H9 (cell line): ENCODE measurements around the gene GPR42. TPM values are rescaled to one million over a fixed set of nuclear protein-coding genes. Genes with fewer than 3 reads are reported as not detected.

Experiments
- DNase-seq: peaks from one replicate; pipeline ENCODE4 v3.0.0-alpha.2; 2017
- H2AFZ ChIP-seq: one replicate; pipeline ENCODE4 v1.6.1; 2013; ENCODE audit warnings: mild to moderate bottlenecking, low read length, control low read depth, moderate library complexity
- H2AK5ac ChIP-seq: 2 replicates; pipeline ENCODE4 v1.6.1; 2013; ENCODE audit warnings: low read length, control low read depth, mixed read lengths; ENCODE audit not compliant: insufficient read length
- H2BK120ac ChIP-seq: one replicate; pipeline ENCODE4 v1.6.1; 2013; ENCODE audit warnings: low read depth, mild to moderate bottlenecking, low read length, control low read depth, inconsistent platforms; ENCODE audit not compliant: poor library complexity, severe bottlenecking
- H2BK12ac ChIP-seq: 2 replicates; pipeline ENCODE4 v1.6.1; 2013; ENCODE audit warnings: low read length, control low read depth, mixed read lengths, low read depth; ENCODE audit not compliant: insufficient read length
- H2BK15ac ChIP-seq: 2 replicates; pipeline ENCODE4 v1.6.1; 2013; ENCODE audit warnings: low read depth, low read length, control low read depth
- H2BK20ac ChIP-seq: one replicate; pipeline ENCODE4 v1.6.1; 2013; ENCODE audit warnings: low read depth, mild to moderate bottlenecking, low read length, control low read depth, inconsistent platforms; ENCODE audit not compliant: poor library complexity, severe bottlenecking
- H2BK5ac ChIP-seq: 2 replicates; pipeline ENCODE4 v1.6.1; 2013; ENCODE audit warnings: low read length, control low read depth, mixed read lengths; ENCODE audit not compliant: insufficient read length
- H3K14ac ChIP-seq: 2 replicates; pipeline ENCODE4 v1.6.1; 2013; ENCODE audit warnings: low read length, control low read depth; ENCODE audit not compliant: insufficient read depth
- H3K18ac ChIP-seq: 2 replicates; pipeline ENCODE4 v1.6.1; 2013; ENCODE audit warnings: low read depth, mild to moderate bottlenecking, mixed read lengths, low read length, control low read depth; ENCODE audit not compliant: insufficient read length
- H3K23ac ChIP-seq: 2 replicates; pipeline ENCODE4 v1.6.1; 2013; ENCODE audit warnings: low read length, control low read depth, mixed read lengths, low read depth; ENCODE audit not compliant: insufficient read length
- H3K23me2 ChIP-seq: 2 replicates; pipeline ENCODE4 v1.6.1; 2013; ENCODE audit warnings: low read depth, mild to moderate bottlenecking, mixed read lengths, low read length, control low read depth; ENCODE audit not compliant: insufficient read length, poor library complexity, severe bottlenecking
- H3K27ac ChIP-seq: 2 replicates; pipeline ENCODE4 v1.5.1; 2013; ENCODE audit warnings: low read length, control low read depth, mixed read lengths, low read depth; ENCODE audit not compliant: insufficient read length
- H3K27me3 ChIP-seq: 2 replicates; pipeline ENCODE4 v1.6.1; 2013; ENCODE audit warnings: low read length, control low read depth, inconsistent platforms; ENCODE audit not compliant: insufficient read depth
- H3K4ac ChIP-seq: 2 replicates; pipeline ENCODE4 v1.6.1; 2013; ENCODE audit warnings: low read depth, mild to moderate bottlenecking, control low read depth, inconsistent platforms, low read length, moderate library complexity
- H3K4me1 ChIP-seq: 2 replicates; pipeline ENCODE4 v1.6.1; 2013; ENCODE audit warnings: low read length, control low read depth, inconsistent platforms; ENCODE audit not compliant: insufficient read depth
- H3K4me2 ChIP-seq: 2 replicates; pipeline ENCODE4 v1.6.1; 2013; ENCODE audit warnings: low read length, control low read depth, mixed read lengths; ENCODE audit not compliant: insufficient read length, insufficient read depth
- H3K56ac ChIP-seq: 2 replicates; pipeline ENCODE4 v1.6.1; 2013; ENCODE audit warnings: low read depth, mild to moderate bottlenecking, mixed read lengths, low read length, control low read depth; ENCODE audit not compliant: insufficient read length
- H3K79me1 ChIP-seq: 2 replicates; pipeline ENCODE4 v1.6.1; 2013; ENCODE audit warnings: low read depth, mild to moderate bottlenecking, moderate library complexity, low read length, control low read depth, inconsistent platforms; ENCODE audit not compliant: insufficient read depth, poor library complexity, severe bottlenecking
- H3K79me2 ChIP-seq: 2 replicates; pipeline ENCODE4 v1.6.1; 2013; ENCODE audit warnings: low read length, control low read depth, inconsistent platforms; ENCODE audit not compliant: insufficient read depth
- H3K9ac ChIP-seq: 2 replicates; pipeline ENCODE4 v1.6.1; 2013; ENCODE audit warnings: low read length, control low read depth, mixed read lengths; ENCODE audit not compliant: insufficient read length; ENCODE audit errors: extremely low read depth
- H3K9me3 ChIP-seq: one replicate; pipeline ENCODE4 v1.6.1; 2013; ENCODE audit warnings: low read depth, low read length, inconsistent platforms; ENCODE audit not compliant: control insufficient read depth
- H3T11ph ChIP-seq: one replicate; pipeline ENCODE4 v1.6.1; 2013; ENCODE audit warnings: mild to moderate bottlenecking, low read length, control low read depth, inconsistent platforms
- H4K20me1 ChIP-seq: one replicate; pipeline ENCODE4 v1.6.1; 2013; ENCODE audit not compliant: control insufficient read depth, insufficient read length, insufficient read depth
- H4K5ac ChIP-seq: 2 replicates; pipeline ENCODE4 v1.6.1; 2013; ENCODE audit warnings: low read depth, mild to moderate bottlenecking, mixed read lengths, low read length, control low read depth; ENCODE audit not compliant: insufficient read length
- H4K8ac ChIP-seq: replicated peaks from 2 replicates; pipeline ENCODE4 v1.6.1; 2013; ENCODE audit warnings: low read length, control low read depth, mixed read lengths, low read depth; ENCODE audit not compliant: insufficient read length
- H4K91ac ChIP-seq: 2 replicates; pipeline ENCODE4 v1.6.1; 2013; ENCODE audit warnings: low read depth, mild to moderate bottlenecking, moderate library complexity, mixed read lengths, low read length, control low read depth; ENCODE audit not compliant: insufficient read length
- H3K27ac Mint-ChIP-seq, 3 experiments: 2 replicates in 2 of 3; 3 replicates in 1 of 3; pipeline ENCODE4 v1.8.0; 2020 to 2021; ENCODE audit warnings: mixed read lengths in 3 of 3, mild to moderate bottlenecking in 1 of 3, moderate library complexity in 1 of 3
- H3K27me3 Mint-ChIP-seq: 2 replicates; pipeline ENCODE4 v1.8.0; 2021; ENCODE audit warnings: low read depth, mild to moderate bottlenecking, moderate library complexity, mixed read lengths
- H3K36me3 Mint-ChIP-seq, 3 experiments: 2 replicates in 2 of 3; 3 replicates in 1 of 3; pipeline ENCODE4 v1.8.0; 2020 to 2021; ENCODE audit warnings: low read depth in 3 of 3, mixed read lengths in 3 of 3; ENCODE audit not compliant: insufficient read depth in 1 of 3
- H3K4me1 Mint-ChIP-seq, 2 experiments: 2 replicates each; pipeline ENCODE4 v1.8.0; 2020; ENCODE audit warnings: mixed read lengths in 2 of 2
- H3K4me3 Mint-ChIP-seq, 2 experiments: 2 replicates in 1 of 2; 3 replicates in 1 of 2; pipeline ENCODE4 v1.8.0; 2020 to 2021; ENCODE audit warnings: mild to moderate bottlenecking in 2 of 2, mixed read lengths in 2 of 2, moderate library complexity in 1 of 2
- H3K9me3 Mint-ChIP-seq, 2 experiments: 2 replicates in 1 of 2; 3 replicates in 1 of 2; pipeline ENCODE4 v1.8.0; 2020; ENCODE audit warnings: mild to moderate bottlenecking in 2 of 2, mixed read lengths in 2 of 2, moderate library complexity in 1 of 2
- WGBS: extraction: QIAGEN DNeasy Blood & Tissue Kit; methylation state at CpG from one replicate; pipeline ENCODE4 v1.1.7; 2013; ENCODE audit warnings: missing lambda C conversion rate, low lambda C conversion rate, mixed read lengths; ENCODE audit not compliant: insufficient read length; ENCODE audit errors: extremely low coverage; 5-methylcytosine and 5-hydroxymethylcytosine counted together
- total RNA-seq: library from RNA; stranded (reverse); gene quantifications from 2 replicates; pipeline ENCODE4 v1.2.1, GENCODE V29; 2021
- TF ChIP-seq, protein P1 (sequence below): fragments of 200-600 bp; sonication (generic); conservative IDR thresholded peaks from 3 replicates; pipeline ENCODE4 v1.8.0; 2021; ENCODE audit warnings: antibody characterized with exemption, mild to moderate bottlenecking

GPR42 gene
- total RNA-seq, 1 experiment from 2014 or later, result not detected

DNA sequence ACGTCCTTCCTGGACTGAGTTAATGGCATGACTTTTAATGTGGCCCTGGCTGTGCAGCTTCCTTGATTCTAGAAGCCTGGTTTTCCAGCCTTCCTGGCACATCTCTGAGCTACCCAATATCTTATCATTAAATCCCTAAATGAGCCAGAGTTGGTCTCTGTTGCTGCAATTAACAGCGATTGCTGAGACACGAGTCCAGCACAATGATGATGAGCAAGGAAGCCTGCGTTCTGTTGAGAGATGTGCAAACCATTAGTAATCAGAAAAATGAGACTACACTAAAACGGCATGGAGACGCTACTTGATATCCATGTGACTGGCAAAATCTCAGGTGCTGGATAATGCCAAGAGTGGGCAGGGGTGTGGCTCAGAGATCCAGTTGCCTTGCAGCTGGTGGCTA is 26.2 kb downstream of the GPR42 start:
- no peak overlapping the region for H3K56ac ChIP-seq
- no peaks in the 10 kb centered on the region for H3K23me2 ChIP-seq
- H3K79me2 ChIP-seq, result no peaks in the 10 kb centered on the region
- H3T11ph ChIP-seq, result no peak overlapping the region
- no peak overlapping the region for H3K4me2 ChIP-seq
- H2BK12ac ChIP-seq, result no peak overlapping the region
- H2BK15ac ChIP-seq, result no peak overlapping the region
- H3K27ac ChIP-seq, result no peak overlapping the region
- no peak overlapping the region for H3K9ac ChIP-seq
- no peak overlapping the region for H3K18ac ChIP-seq
- TF ChIP-seq, protein P1, sequence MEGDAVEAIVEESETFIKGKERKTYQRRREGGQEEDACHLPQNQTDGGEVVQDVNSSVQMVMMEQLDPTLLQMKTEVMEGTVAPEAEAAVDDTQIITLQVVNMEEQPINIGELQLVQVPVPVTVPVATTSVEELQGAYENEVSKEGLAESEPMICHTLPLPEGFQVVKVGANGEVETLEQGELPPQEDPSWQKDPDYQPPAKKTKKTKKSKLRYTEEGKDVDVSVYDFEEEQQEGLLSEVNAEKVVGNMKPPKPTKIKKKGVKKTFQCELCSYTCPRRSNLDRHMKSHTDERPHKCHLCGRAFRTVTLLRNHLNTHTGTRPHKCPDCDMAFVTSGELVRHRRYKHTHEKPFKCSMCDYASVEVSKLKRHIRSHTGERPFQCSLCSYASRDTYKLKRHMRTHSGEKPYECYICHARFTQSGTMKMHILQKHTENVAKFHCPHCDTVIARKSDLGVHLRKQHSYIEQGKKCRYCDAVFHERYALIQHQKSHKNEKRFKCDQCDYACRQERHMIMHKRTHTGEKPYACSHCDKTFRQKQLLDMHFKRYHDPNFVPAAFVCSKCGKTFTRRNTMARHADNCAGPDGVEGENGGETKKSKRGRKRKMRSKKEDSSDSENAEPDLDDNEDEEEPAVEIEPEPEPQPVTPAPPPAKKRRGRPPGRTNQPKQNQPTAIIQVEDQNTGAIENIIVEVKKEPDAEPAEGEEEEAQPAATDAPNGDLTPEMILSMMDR, result no peak
- no peak for DNase-seq
- H4K5ac ChIP-seq, result no peak overlapping the region
- no peak overlapping the region for H2AK5ac ChIP-seq
- H4K8ac ChIP-seq, result no peak overlapping the region
- H3K36me3 Mint-ChIP-seq, result no peaks in the 10 kb centered on the region
- H4K20me1 ChIP-seq, result no peaks in the 10 kb centered on the region
- H3K23ac ChIP-seq, result no peak overlapping the region
- H4K91ac ChIP-seq, result no peak overlapping the region
- no peak overlapping the region for H3K4me3 Mint-ChIP-seq
- H3K4ac ChIP-seq, result no peak overlapping the region
- no peaks in the 10 kb centered on the region for H3K27me3 ChIP-seq
- no peaks in the 10 kb centered on the region for H3K9me3 ChIP-seq
- H3K4me1 ChIP-seq, result no peaks in the 10 kb centered on the region
- no peak overlapping the region for H2BK120ac ChIP-seq
- H3K9me3 Mint-ChIP-seq, result no peaks in the 10 kb centered on the region; a peak in 1 of 5 replicates
- H3K4me1 Mint-ChIP-seq, result no peaks in the 10 kb centered on the region
- peaks cover 2% of the 10 kb centered on the region; the same call in 1 of the 2 replicates for H3K27me3 Mint-ChIP-seq
- no peak overlapping the region for H3K27ac Mint-ChIP-seq
- no peaks in the 10 kb centered on the region for H3K79me1 ChIP-seq
- H2BK20ac ChIP-seq, result no peak overlapping the region
- WGBS, result no CpG with 5 or more reads among the region's 6 CpGs
- H2BK5ac ChIP-seq, result no peak overlapping the region
- no peak overlapping the region for H3K14ac ChIP-seq
- no peak overlapping the region for H2AFZ ChIP-seq
